IMR-90 (cell line): Measurements from ENCODE around the gene ABTB2. TPM values are rescaled to one million over a fixed set of nuclear protein-coding genes. Genes with fewer than 3 reads are reported as not detected.

Experiments used
- ATAC-seq: fragments of 200-7000 bp; cut with Tn5 transposase; 2 replicates; pipeline ENCODE4 v1.9.1; 2020; ENCODE audit warnings: low read depth, mild to moderate bottlenecking, moderate library complexity
- BruUV-seq: library from RNA; stranded (reverse); fragments of 400-500 nt; replicated peaks from 2 replicates; lab custom pipeline; 2021; lab: Mats Ljungman, UMichigan
- CTCF ChIA-PET: fragments of 300-600 bp; formaldehyde crosslinking; extraction: SDS; loops from one replicate; lab custom pipeline; 2021; ENCODE audit warnings: antibody characterized with exemption; lab: Yijun Ruan, JAX
- POLR2A ChIA-PET: fragments of 300-600 bp; sonication (Branson Sonifier 250); formaldehyde crosslinking; loops from one replicate; lab custom pipeline; 2022; ENCODE audit warnings: antibody characterized with exemption; ENCODE audit not compliant: unreplicated experiment; lab: Charles Lee
- DNase-seq: peaks from one replicate; pipeline ENCODE4 v3.0.0; 2013
- H2AFZ ChIP-seq: replicated peaks from 2 replicates; pipeline ENCODE3; 2013; ENCODE audit warnings: low read length, mild to moderate bottlenecking; ENCODE audit not compliant: poor library complexity
- H2AK5ac ChIP-seq: 2 replicates; pipeline ENCODE4 v1.6.1; 2013; ENCODE audit warnings: low read depth, low read length, inconsistent platforms
- H2AK9ac ChIP-seq: replicated peaks from 2 replicates; pipeline ENCODE3; 2013; ENCODE audit warnings: mild to moderate bottlenecking, low read depth, low read length, moderate library complexity; ENCODE audit not compliant: poor library complexity
- H2BK120ac ChIP-seq: 2 replicates; pipeline ENCODE4 v1.6.1; 2013; ENCODE audit warnings: low read depth, low read length, inconsistent platforms
- H2BK15ac ChIP-seq: 3 replicates; pipeline ENCODE4 v1.6.1; 2013; ENCODE audit warnings: low read depth, low read length, inconsistent platforms
- H2BK20ac ChIP-seq: 2 replicates; pipeline ENCODE4 v1.6.1; 2013; ENCODE audit warnings: low read depth, mild to moderate bottlenecking, inconsistent platforms, low read length, moderate library complexity
- H2BK5ac ChIP-seq: 2 replicates; pipeline ENCODE4 v1.6.1; 2013; ENCODE audit warnings: mild to moderate bottlenecking, low read depth, low read length, inconsistent platforms; ENCODE audit not compliant: poor library complexity, severe bottlenecking
- H3K14ac ChIP-seq: replicated peaks from 2 replicates; pipeline ENCODE4 v1.6.1; 2013; ENCODE audit warnings: low read depth, low read length, inconsistent platforms
- H3K18ac ChIP-seq: 2 replicates; pipeline ENCODE4 v1.6.1; 2013; ENCODE audit warnings: low read depth, low read length, control low read depth
- H3K23ac ChIP-seq: 2 replicates; pipeline ENCODE4 v1.6.1; 2013; ENCODE audit warnings: low read depth, low read length, inconsistent platforms
- H3K27ac ChIP-seq: 2 replicates; pipeline ENCODE4 v1.5.1; 2013; ENCODE audit warnings: mild to moderate bottlenecking, control low read depth, low read length; ENCODE audit not compliant: insufficient read depth
- H3K27me3 ChIP-seq: 2 replicates; pipeline ENCODE4 v1.6.1; 2013; ENCODE audit warnings: low read length; ENCODE audit not compliant: control insufficient read depth, insufficient read depth
- H3K36me3 ChIP-seq: 2 replicates; pipeline ENCODE4 v1.6.1; 2013; ENCODE audit warnings: low read length, mixed read lengths; ENCODE audit not compliant: control insufficient read depth, insufficient read depth
- H3K4ac ChIP-seq: 2 replicates; pipeline ENCODE4 v1.6.1; 2013; ENCODE audit warnings: low read depth, low read length, inconsistent platforms
- H3K4me1 ChIP-seq: 2 replicates; pipeline ENCODE4 v1.6.1; 2013; ENCODE audit warnings: low read length, mixed read lengths; ENCODE audit not compliant: control insufficient read depth, insufficient read depth
- H3K4me2 ChIP-seq: 2 replicates; pipeline ENCODE4 v1.6.1; 2013; ENCODE audit warnings: low read depth, mild to moderate bottlenecking, control low read depth, low read length, moderate library complexity
- H3K4me3 ChIP-seq: 2 replicates; pipeline ENCODE4 v1.5.1; 2013; ENCODE audit warnings: low read depth, mild to moderate bottlenecking, control low read depth, low read length, moderate library complexity; ENCODE audit not compliant: insufficient read depth
- H3K56ac ChIP-seq: 2 replicates; pipeline ENCODE4 v1.6.1; 2013; ENCODE audit warnings: low read length, inconsistent platforms; ENCODE audit not compliant: insufficient read depth; ENCODE audit errors: extremely low read depth
- H3K79me1 ChIP-seq, 2 experiments: 2 replicates each; pipeline ENCODE4 v1.6.1; 2013; ENCODE audit warnings: low read length in 2 of 2, inconsistent platforms in 1 of 2, low read depth in 1 of 2
- H3K9ac ChIP-seq: 2 replicates; pipeline ENCODE4 v1.6.1; 2013; ENCODE audit warnings: low read depth, low read length, control low read depth
- H3K9me1 ChIP-seq: 2 replicates; pipeline ENCODE4 v1.6.1; 2013; ENCODE audit warnings: low read length, inconsistent platforms; ENCODE audit not compliant: insufficient read depth
- H3K9me3 ChIP-seq: 2 replicates; pipeline ENCODE4 v1.6.1; 2013; ENCODE audit warnings: low read length; ENCODE audit not compliant: control insufficient read depth, insufficient read depth
- H4K20me1 ChIP-seq: 2 replicates; pipeline ENCODE4 v1.6.1; 2013; ENCODE audit warnings: low read length, inconsistent platforms; ENCODE audit not compliant: insufficient read depth
- H4K5ac ChIP-seq: 2 replicates; pipeline ENCODE4 v1.6.1; 2013; ENCODE audit warnings: mild to moderate bottlenecking, low read depth, low read length, control low read depth
- H4K8ac ChIP-seq, 2 experiments: 2 replicates each; pipeline ENCODE4 v1.6.1; 2013; ENCODE audit warnings: low read depth in 2 of 2, low read length in 2 of 2, control low read depth in 1 of 2, inconsistent platforms in 1 of 2
- H4K91ac ChIP-seq: 2 replicates; pipeline ENCODE4 v1.6.1; 2013; ENCODE audit warnings: low read depth, low read length, inconsistent platforms; ENCODE audit not compliant: insufficient read depth
- BHLHE40 ChIP-seq: fragments of 150-350 bp; IDR thresholded peaks from 2 replicates; pipeline ENCODE4 v1.6.1; 2016; ENCODE audit warnings: mild to moderate bottlenecking, low read depth, low read length
- CEBPB ChIP-seq: IDR thresholded peaks from 2 replicates; pipeline ENCODE4 v1.6.1; 2012; ENCODE audit warnings: low read depth, low read length, improper control_type of control experiment
- CHD1 ChIP-seq: IDR thresholded peaks from 2 replicates; pipeline ENCODE4 v1.6.1; 2012; ENCODE audit warnings: low read depth, low read length, improper control_type of control experiment
- MAZ ChIP-seq: IDR thresholded peaks from 2 replicates; pipeline ENCODE4 v1.6.1; 2012; ENCODE audit warnings: low read depth, mild to moderate bottlenecking, low read length, improper control_type of control experiment, moderate library complexity, borderline replicate concordance
- MXI1 ChIP-seq: IDR thresholded peaks from 2 replicates; pipeline ENCODE4 v1.6.1; 2012; ENCODE audit warnings: low read depth, mild to moderate bottlenecking, low read length, moderate library complexity, borderline replicate concordance
- NFE2L2 ChIP-seq: fragments of 150-350 bp; IDR thresholded peaks from 2 replicates; pipeline ENCODE4 v1.6.1; 2016; ENCODE audit warnings: low read depth, mild to moderate bottlenecking, low read length
- POLR2A ChIP-seq: IDR thresholded peaks from 2 replicates; pipeline ENCODE4 v1.6.1; 2012; ENCODE audit warnings: mild to moderate bottlenecking, low read depth, low read length
- RAD21 ChIP-seq: IDR thresholded peaks from 2 replicates; pipeline ENCODE4 v1.6.1; 2012; ENCODE audit warnings: low read length, improper control_type of control experiment
- RCOR1 ChIP-seq: IDR thresholded peaks from 2 replicates; pipeline ENCODE4 v1.6.1; 2012; ENCODE audit warnings: mild to moderate bottlenecking, low read length, improper control_type of control experiment; ENCODE audit not compliant: insufficient replicate concordance
- WGBS, 2 experiments: methylation state at CpG; one replicate each; pipeline versions ENCODE4 v1.1.5 to v1.1.7; 2013; ENCODE audit warnings: missing lambda C conversion rate in 2 of 2; ENCODE audit not compliant: insufficient read length in 1 of 2; ENCODE audit errors: extremely low coverage in 2 of 2; 5-methylcytosine and 5-hydroxymethylcytosine counted together
- dilution Hi-C: fragments of 300-500 bp; cut with HindIII; formaldehyde crosslinking; loops from one replicate; pipeline ENCODE4 v1.14.3; 2018; ENCODE audit warnings: low sequenced_read_pairs; ENCODE audit not compliant: unreplicated experiment
- in situ Hi-C: fragments of 300-500 bp; cut with MboI; formaldehyde crosslinking; loops from 3 replicates; pipeline ENCODE4 v1.14.3; 2019; ENCODE audit warnings: low sequenced_read_pairs, inconsistent platforms, mixed read lengths
- intact Hi-C: fragments of 100-400 bp; cut with micrococcal nuclease; formaldehyde crosslinking; loops from 2 replicates; pipeline ENCODE4 v1.10.0; 2022
- polyA plus RNA-seq, 3 experiments: library from polyadenylated mRNA; depleted of rRNA; stranded (reverse); fragments of >200 nt; gene quantifications; 2 replicates each; pipeline ENCODE4 v1.2.3, GENCODE V29; 2012; ENCODE audit warnings: low replicate concordance in 1 of 3
- total RNA-seq: library from RNA; depleted of rRNA; stranded (reverse); fragments of >200 nt; gene quantifications from 2 replicates; pipeline ENCODE4 v1.2.3, GENCODE V29; 2012
- TF ChIP-seq, protein P1 (sequence below): fragments of 150-350 bp; IDR thresholded peaks from 2 replicates; pipeline ENCODE4 v1.6.1; 2017; ENCODE audit warnings: mild to moderate bottlenecking, antibody characterized with exemption, low read length, low read depth

Gene ABTB2
- total and polyA plus RNA-seq, 2 of the 4 experiments (the other 2 are of a cell fraction): 0.18 to 2.0 TPM

DNA sequence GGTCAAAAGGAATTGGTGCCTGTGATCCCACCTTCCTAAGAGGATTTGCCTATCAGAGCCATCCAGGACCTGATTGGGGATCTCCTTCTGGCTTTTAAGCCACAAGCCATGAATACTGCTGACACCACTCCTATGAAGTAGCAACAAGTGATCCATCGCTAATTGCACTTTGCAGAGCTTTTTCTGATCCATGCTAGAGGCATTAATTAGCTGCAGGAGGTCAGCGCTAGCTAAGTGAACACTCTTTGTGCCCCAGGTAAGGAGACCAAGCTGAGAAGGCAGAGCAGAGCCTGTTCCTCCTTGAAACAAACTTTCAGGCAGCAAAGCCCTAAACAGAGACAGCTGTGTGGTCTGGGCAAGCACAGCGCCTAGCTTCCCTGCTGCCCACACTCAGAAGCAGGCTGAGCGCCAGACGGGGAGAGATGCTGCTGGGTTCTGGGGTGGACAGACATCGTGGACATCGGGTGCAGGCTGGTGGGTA lies 122.2 kb downstream of the ABTB2 start:
- Histone ChIP-seq H3K79me1 (no peaks in the 10 kb centered on the region), H2BK120ac (no peak overlapping the region), H3K9ac (no peak overlapping the region), H3K56ac (no peak overlapping the region), H3K4me3 (no peak overlapping the region), H3K4me2 (no peak overlapping the region), H2BK15ac (no peak overlapping the region), H2BK20ac (no peak overlapping the region), H3K27ac (no peak overlapping the region), H3K4me1 (peaks cover 6% of the 10 kb centered on the region), H3K9me1 (no peaks in the 10 kb centered on the region), H3K27me3 (no peaks in the 10 kb centered on the region; the same call in 1 of the 2 replicates), H2AK9ac (no peak overlapping the region), H4K20me1 (no peaks in the 10 kb centered on the region), H3K36me3 (no peaks in the 10 kb centered on the region), H2AFZ (no peak overlapping the region), H4K8ac (no peak overlapping the region), H3K14ac (0 out of 2 replicates have a peak overlapping the region, but pooled peaks have one; percentile 4), H2AK5ac (no peak overlapping the region), H3K9me3 (no peaks in the 10 kb centered on the region), H3K4ac (no peak overlapping the region), H4K5ac (no peak overlapping the region), H4K91ac (no peak overlapping the region), H2BK5ac (no peak overlapping the region), H3K18ac (no peak overlapping the region), H3K23ac (no peak overlapping the region)
- intact Hi-C loops: no loop called here
- 83% methylated on average over 3 of the region's 7 CpGs; no CpG with 5 or more reads in 1 of the 2 experiments for WGBS, 2 experiments
- ATAC-seq (no peak), DNase-seq (no peak)
- TF ChIP-seq CEBPB: no peak
- TF ChIP-seq, protein P1, sequence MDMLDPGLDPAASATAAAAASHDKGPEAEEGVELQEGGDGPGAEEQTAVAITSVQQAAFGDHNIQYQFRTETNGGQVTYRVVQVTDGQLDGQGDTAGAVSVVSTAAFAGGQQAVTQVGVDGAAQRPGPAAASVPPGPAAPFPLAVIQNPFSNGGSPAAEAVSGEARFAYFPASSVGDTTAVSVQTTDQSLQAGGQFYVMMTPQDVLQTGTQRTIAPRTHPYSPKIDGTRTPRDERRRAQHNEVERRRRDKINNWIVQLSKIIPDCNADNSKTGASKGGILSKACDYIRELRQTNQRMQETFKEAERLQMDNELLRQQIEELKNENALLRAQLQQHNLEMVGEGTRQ: no peak
- TF ChIP-seq BHLHE40: no peak
- TF ChIP-seq RCOR1: no peak
- no peak for TF ChIP-seq RAD21
- no peak for TF ChIP-seq NFE2L2
- TF ChIP-seq CHD1: no peak
- TF ChIP-seq POLR2A: no peak
- TF ChIP-seq MAZ: no peak
- TF ChIP-seq MXI1: no peak
- BruUV-seq: no TSS peak
- CTCF ChIA-PET: no interaction called here
- dilution Hi-C loops: no loop called here
- POLR2A ChIA-PET: no interaction called here
- in situ Hi-C loops: no loop called here
